GM21576 (cell line): ENCODE data around the gene ROM1.
A peak's percentile ranks its signal among the peaks of the same experiment; 100 is the strongest.
"Not testable (repeated sequence)": the region's sequence is repeated elsewhere in the genome, so short reads cannot be mapped to it uniquely, and the experiment has no call there.

Source experiments
- ATAC-seq: cut with Tn5 transposase; IDR thresholded peaks from one replicate; pipeline ENCODE4 v1.9.1; 2021; ENCODE audit warnings: mild to moderate bottlenecking, moderate library complexity; ENCODE audit not compliant: unreplicated experiment

The ROM1 gene

DNA sequence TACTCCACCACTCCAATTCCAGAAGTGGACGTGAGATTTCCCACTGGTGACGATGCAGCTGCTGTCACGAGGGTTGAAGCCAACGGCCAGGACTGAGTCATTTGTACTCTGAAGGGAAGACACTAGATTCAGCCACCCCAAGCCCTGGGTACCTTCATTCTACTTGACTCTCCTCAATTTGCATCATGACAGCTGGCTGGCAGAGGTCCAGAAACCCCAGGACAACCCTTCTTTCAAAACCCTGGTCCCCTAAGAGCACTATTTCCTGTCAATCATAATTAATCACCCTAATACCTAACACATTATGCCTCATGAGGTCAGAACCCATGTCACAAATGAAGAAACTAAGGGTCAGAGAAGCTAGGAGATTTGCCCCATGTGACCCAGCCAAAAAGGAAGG, 5.3 kb upstream of the ROM1 start:
- no peak for ATAC-seq

DNA sequence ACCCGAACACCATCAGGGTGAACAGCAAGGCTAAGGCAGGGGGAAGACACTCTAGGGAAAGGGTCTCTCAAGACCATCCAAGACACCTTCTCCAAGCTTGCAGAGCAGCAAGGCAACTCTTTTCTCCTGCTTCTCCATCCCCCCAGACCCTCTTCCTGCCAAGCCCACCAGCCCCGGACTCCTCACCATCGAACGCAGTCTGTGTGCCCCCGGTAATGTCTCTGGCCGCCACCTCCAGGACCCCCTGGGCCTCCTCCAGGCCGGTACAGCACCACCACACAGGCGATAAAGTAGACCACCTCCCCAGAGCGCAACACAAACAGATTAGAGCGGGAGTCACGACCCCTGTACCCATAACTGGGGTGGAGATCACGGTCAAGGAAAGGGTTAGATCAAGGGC, 4.3 kb upstream of the ROM1 start:
- ATAC-seq = no peak

GRCh38 chr11:62610403-62610802, 2.7 kb upstream of the ROM1 start:
- no peak for ATAC-seq

DNA sequence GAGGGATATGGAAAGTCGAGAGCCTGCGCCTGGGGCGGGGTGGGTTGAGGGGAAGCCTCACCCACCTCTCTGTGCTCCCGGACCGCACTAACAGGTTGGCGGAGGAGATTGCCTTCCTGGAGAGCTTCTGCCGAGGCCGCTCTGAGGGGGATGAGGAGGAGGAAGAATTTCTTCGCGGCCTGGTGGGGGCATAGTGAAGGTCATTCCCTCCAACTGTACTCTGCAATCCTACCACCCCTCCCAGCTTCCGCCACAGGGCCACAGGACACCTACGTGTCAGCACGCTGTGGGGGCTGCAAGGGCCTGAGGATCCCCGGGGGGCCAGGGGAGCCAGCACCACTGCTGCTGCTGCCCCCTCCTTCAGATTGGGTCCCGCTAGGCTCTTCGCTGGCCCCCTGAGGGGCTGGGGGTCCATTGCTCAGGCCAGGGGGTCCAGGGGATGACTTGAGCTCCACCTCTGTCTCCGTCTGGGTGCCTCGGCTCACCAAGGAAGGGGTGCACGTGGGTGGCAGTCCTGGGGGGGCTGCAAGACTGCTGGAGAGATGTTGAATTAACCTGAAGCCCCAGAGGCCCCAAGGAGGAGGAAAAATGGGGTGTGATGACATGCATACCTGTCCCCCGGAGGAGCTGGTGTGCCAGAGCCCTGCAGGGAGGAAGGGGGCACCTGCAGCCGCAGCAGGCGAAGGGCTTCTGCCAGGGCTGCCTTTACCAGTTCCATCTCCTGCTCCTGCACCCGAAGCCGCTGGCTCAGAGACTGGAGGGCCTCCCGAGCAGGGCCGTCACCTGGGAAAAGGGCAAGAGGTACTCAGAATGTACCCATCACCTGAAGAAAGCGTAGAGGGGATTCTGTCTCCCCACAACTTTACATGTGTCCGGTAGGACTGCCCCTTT, 2.0 kb upstream of the ROM1 start:
- no peak for ATAC-seq

DNA sequence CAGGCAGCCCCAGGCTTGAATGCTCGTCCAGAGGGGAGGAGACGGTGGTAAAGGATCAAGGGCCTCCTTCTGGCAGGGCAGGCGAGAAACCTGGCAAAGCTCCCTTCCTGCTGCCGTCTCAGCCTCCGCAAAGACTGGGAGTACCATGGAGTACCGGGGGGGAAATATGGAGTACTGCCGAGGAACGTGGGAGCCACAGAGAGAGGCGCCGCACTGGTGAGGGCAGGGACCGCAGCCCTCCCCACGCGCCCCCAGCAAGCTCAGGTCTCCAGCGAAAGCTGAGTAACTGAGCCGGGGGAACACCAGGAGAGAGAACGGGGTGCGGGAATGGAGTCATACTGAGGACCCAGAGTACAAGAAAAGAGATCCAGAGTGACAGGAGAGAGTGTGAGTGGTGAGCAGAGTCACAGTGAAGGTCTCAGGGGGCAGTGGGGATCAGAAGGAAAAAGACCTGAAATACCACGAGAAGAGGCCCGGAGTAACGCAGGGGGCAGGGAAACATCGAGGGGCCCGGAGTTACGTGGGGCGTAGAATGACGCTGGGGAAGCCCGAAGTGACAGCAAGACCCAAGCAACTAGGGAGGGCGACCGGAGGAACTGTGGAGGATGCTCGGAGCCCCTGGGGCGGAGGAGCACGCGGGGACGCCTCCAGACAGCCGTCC, 1.2 kb upstream of the ROM1 start:
- ATAC-seq = peak; percentile 10

- ATAC-seq = no peak
Measured at GRCh38 chr11:62613291-62613778, 278 bp downstream of the ROM1 start.

GRCh38 chr11:62614275-62614674, 1.2 kb downstream of the ROM1 start:
- no peak for ATAC-seq

GRCh38 chr11:62615521-62615920, 2.5 kb downstream of the ROM1 start:
- ATAC-seq = no peak

DNA sequence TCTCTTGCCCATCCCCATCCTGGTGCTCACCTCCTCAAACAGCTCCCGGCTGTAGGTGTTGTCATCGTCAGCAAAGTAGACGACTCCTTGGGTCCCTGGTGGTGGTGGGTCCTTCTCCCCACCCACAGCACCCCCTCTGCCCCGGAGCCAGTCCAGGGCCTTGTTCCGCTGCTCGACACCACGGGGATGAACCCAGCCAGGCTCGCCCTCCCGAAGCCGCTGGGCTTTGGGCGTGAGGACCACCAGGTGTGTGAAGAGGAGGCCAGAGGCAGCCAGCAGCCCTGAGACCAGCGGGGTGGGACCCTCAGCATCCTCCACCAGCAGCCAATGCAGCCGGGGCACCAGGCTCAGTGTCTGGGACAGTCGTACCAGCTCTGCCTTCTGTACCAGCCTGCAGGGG, 3.9 kb downstream of the ROM1 start:
- not testable (repeated sequence) for ATAC-seq

DNA sequence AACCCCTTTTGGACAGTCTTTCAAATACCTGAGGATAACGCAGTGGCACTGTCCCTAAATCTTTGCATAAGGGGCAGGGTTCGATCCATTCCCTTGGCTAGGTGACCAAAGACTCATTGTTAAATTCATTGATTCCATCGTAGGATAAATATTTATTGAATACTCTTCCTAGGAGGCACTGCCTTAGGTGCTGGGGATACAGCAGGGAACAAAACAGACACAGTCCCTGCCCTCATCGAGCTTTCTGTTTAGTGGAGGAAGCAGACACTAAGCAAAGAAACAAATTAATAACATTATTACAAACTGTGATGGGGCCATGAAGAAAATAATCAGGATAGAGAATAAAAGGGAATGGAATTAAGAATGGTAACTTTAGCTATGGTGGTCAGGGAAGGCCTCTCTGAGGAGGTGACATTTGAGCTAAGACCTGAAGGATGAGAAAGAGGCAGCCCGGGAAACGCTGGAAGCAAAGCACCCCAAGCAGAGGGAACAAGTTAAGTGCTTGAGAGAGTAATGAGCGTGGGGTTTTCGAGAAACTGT, 8.0 kb downstream of the ROM1 start:
- ATAC-seq = no peak

GRCh38 chr11:62621567-62622470, 8.8 kb downstream of the ROM1 start, which contains the start of gene B3GAT3:
B3GAT3 (minus strand) TSS chr11:62621986; CDS start chr11:62621947, 39 bp downstream.
- ATAC-seq = peak; percentile 93

DNA sequence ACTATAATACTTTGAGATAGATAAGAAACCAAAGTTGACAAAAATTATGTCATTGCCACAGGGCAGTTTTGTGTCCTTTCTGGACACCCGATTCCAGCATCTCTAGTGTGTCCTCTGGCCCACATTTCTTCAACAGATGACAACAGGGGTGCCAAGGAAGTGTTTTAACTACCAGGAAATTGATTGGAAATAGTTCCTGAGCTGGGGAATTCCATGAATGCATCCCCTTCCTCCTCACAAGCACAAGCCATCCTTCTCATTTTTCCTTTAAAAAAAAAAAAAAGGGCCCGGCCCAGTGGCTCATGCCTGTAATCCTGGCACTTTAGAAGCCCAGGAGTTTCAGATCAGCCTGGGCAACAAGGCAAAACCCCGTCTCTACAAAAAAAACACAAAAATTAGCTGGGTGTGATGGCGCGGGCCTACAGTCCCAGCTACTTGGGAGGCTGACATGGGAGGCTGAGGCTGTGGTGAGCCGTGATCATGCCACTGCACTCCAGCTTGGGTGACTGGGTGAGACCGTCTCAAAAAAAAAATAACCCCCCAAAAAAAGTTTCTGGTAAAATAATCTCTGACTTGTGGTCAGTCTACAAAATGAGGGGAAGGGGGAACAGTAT, 9.5 kb downstream of the ROM1 start:
- ATAC-seq = no peak

GRCh38 chr11:62627713-62628112, 14.7 kb downstream of the ROM1 start:
- ATAC-seq = no peak

GRCh38 chr11:62632492-62632891, 19.4 kb downstream of the ROM1 start:
- ATAC-seq = no peak

DNA sequence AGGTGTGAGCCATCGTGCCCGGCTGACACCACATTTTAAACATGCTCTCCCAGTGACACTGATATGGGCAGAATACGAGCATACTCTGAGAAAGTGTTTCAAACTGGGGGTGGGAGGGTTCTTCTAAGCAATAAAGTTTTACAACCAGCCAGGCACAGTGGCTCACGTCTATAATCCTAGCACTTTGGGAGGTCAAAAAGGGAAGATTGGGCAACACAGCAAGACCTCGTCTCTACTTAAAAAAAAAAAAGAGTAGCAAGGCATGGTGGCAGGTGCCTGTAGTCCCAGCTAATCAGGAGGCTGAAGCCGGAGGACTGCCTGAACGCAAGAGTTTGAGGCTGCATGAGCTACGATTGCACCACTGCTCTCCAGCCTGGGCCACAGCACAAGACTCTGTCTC, 31.2 kb downstream of the ROM1 start:
- ATAC-seq = no peak

DNA sequence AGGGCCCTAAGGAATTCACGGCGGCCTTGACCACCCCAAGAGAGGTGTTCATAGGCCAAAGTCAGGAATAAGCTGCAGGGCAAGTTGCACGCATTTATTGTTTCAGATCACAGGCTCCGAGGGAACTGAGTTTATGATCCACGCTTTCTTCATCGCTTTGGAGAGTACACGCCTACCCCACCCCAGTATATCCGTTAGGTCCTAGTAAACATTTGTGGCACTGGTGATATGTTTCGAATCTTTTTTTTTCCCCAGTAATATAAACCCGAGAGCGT, 32.6 kb downstream of the ROM1 start:
- no peak for ATAC-seq

GRCh38 chr11:62645946-62646824, 33.1 kb downstream of the ROM1 start, which contains the start of gene GANAB:
GANAB (minus strand) TSS chr11:62646613; CDS start chr11:62646599, 14 bp downstream.
- ATAC-seq = peak; percentile 86

DNA sequence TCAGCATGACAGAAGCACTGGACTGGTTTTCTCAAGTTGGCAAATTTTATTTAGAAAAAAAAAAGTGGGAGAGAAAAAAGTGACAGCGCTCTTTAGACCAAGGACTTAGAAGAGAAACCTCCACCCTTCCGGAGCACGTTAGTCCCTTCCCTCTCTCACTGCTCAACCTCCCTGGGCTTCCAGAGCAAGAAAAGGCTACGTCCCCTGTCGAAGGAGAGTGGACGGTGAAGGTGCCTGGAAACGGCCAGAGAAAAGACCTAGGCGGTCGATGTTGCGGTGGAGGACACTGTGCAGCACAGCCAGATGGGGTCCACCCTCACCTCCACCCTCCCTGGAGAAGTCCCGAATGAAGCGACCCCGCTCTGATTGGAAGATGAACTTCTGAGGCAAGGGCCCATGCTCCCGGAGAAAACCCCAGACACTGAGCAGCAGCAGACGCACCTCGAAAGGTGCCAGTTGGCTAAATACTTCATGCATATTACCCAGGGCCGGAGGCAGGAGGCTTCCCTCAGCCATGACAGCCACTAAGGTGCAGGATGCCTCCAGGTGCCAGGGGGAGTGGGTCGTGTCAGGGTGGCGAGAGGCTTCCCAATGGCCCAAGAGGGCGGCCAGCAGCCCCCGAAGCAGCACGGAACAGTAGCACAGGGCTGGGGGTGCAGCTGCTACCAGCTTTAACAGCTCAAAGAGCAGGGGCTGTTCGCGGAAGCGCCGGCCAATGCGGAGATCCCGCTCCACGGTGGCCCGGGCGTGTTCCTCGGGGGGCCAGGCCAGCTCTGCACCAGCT, 34.0 kb downstream of the ROM1 start:
- no peak for ATAC-seq

- no peak for ATAC-seq
Measured at GRCh38 chr11:62647609-62648005, 34.5 kb downstream of the ROM1 start.
